Hematopoietic multipotent progenitor cell treated with erythropoietin and hydrocortisone succinate and interleukin-3 and kit ligand, for 6 days (in vitro differentiated cells): ENCODE measurements around the gene PALLD.

Experiments used
- DNase-seq: peaks from one replicate; pipeline ENCODE4 v3.0.0-alpha.2; 2015

PALLD gene

GRCh38 chr4:168600796-168601583 lies 104.1 kb downstream of the PALLD start:
- DNase-seq = no peak

- no peak for DNase-seq
Observed at GRCh38 chr4:168601899-168602298, 105.0 kb downstream of the PALLD start.

- no peak for DNase-seq
Observed at GRCh38 chr4:168604496-168605373, 107.9 kb downstream of the PALLD start.

DNA sequence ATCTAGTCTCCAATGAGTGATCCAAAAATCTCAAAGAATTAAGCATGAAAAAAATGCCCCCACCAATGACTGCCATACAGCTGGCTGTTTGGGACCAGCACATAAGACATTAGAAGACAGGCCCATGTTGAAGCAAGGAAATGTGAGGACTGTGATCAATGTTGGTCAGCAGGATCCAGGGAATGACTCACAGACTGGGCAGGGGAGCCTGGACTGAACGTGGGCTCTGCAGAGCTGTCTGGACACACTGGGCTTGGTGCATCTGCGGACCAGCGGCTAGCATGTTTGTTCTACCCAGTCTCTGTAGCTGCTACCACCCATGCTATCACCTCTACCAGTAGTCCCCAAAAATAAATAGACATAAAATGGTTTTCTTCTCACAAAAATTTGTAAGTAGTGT lies 108.6 kb downstream of the PALLD start:
- no peak for DNase-seq

GRCh38 chr4:168607215-168607614 lies 110.4 kb downstream of the PALLD start:
- no peak for DNase-seq

DNA sequence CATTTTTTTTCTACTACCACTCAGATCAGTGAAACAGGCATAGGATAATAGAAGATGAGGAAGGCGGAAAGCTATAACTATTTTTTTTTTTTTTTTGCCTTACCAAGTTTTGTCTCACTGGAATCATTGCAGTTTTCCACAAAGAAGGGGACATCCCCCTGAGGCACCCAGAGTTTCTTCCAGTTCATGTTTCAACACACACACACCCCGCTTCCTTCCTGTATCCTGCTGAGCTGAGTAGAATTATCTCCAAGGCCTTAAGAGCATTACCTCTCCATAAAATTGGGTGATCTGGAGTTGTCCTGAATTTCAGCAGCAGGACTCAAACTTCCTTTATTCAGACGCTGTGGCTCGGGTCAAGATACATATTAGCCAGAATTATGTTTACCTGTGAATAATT lies 111.9 kb downstream of the PALLD start:
- DNase-seq = no peak

- DNase-seq = no peak
Observed at GRCh38 chr4:168609369-168609768, 112.5 kb downstream of the PALLD start.

GRCh38 chr4:168610911-168611530 lies 114.2 kb downstream of the PALLD start:
- no peak for DNase-seq

GRCh38 chr4:168612450-168613135 lies 115.7 kb downstream of the PALLD start:
- no peak for DNase-seq

DNA sequence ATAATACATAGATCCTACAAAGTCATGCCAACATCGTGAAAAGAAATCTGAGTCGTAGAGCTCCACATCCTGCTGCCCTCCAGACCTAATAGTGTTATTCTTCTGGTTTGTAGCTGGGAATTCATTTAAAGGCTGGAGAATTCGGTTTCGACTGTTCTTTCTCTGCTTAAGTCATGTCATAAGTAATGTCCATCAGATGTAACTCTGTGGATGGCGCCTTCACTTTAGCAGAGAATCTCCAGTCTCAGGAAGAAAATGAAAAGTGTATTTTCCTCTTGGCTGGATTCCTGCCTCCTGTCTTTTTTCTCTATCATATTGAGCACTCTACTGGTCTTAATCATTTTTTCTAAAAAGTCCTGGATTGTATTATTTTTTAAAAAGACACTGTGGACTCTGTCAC lies 117.0 kb downstream of the PALLD start:
- no peak for DNase-seq

- no peak for DNase-seq
Observed at GRCh38 chr4:168614281-168615057, 117.6 kb downstream of the PALLD start.

GRCh38 chr4:168615294-168616065 lies 118.6 kb downstream of the PALLD start:
- DNase-seq = no peak

DNA sequence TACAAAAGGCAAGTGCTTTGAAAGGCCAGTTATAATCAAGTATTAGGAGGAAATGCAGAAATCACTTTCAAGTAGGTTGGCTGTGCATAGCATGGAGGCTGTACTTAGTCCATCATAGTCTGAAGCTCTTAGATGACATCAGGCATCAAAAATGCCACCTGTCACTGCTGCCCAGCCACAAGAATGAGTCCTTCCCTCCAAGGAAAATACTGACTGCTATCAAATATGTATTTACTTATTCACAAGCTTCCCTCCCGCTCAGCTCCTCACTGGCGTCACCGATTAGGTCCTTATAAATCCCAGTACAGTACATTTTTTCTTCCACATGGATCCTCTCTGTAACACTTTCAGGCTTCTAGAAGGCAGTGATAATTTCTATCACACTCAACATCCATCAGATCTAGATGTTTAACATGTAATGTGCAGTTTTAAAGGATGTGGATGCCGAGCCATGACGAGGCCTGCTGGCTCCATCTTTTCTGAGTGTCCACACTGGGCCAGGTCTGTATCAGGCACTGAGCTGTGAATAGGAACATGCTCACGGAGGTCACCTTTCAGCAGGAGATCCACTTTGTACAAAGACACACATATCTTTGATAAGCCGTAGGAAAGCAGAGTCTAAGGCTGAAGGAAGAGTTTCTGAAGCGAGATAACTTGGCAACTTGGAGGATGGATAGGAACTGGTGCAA lies 121.9 kb downstream of the PALLD start:
- DNase-seq = no peak

- no peak for DNase-seq
Observed at GRCh38 chr4:168619266-168619631, 122.4 kb downstream of the PALLD start.

DNA sequence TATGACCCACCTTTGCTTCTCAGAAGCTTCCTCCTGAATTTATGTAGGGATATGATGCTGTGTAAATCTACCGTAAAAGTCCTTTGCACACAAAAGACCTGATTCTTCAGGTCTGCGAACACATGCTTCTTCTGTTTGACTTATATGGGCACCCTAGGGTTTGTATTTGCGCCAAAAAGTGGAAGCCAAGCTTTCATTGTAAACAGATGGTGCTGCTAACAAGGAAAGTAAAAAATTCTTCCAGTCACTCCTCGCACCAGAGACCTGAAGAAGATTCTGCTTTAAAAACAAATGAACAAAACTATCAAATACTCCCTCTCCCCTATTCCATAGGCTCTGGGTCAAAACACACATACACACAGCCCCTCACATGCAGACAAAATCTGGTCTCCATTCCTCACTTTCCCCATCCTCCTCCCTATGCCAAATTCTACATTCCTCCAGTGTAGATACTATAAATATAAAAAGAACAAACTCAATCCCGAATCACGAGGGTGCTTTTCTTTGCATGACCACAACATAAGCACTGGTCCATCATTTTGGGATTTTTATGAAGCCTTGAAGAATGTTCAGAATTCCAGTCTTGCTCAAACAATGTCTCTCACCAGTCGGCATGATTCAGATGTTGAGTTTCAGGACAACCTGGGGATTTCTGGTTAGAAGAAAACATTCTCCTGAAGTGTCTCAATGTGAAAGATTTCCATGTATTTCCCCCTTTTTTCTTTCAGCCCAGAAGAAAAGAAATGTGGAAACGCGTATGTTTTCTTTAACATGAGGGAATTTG lies 125.1 kb downstream of the PALLD start:
- DNase-seq = no peak

GRCh38 chr4:168622600-168622999 lies 125.7 kb downstream of the PALLD start:
- no peak for DNase-seq

GRCh38 chr4:168623011-168623410 lies 126.2 kb downstream of the PALLD start:
- no peak for DNase-seq

DNA sequence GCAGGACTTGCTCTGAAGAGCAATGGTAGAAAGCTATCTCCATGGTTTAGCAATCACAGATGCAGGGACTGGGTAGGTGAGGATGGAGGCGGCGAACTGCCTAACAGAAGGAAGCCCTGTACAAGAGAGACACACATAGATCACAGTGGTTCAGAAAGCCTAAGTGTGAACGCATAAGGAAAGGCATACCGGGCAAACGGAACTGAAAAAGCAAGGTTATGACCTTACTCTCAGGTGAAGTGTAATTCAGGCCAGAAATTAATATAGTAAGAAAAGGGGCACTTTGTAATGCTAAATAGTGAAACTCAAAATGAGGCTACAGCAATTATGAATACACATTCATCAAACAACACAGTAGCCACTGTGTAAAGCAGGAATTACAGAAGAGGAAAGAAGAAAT lies 126.6 kb downstream of the PALLD start:
- DNase-seq = no peak

DNA sequence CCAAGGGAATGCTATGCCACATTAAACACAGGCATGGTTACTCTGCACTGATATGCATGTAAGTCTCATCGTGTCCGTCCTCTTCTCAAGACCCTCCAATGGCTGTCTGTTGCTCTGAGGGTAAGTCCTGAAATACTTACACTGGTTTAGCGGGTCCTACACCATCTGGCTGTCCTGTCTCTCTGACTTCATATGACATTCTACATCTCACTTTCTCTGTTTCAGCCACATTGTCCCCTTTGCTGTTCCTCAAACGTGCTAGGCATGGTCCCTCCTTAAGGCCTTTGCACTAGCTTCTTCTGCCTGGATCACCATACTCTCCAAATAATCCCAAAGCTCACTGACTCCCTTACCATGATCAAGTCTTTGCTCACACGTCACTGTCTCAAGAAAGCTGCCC lies 131.4 kb downstream of the PALLD start:
- no peak for DNase-seq

- no peak for DNase-seq
Observed at GRCh38 chr4:168629566-168629965, 132.7 kb downstream of the PALLD start.
